Measurements from ENCODE around the gene LSS. TPM values are rescaled to one million over a fixed set of nuclear protein-coding genes. Genes with fewer than 3 reads are reported as not detected.

LSS gene
- total RNA-seq, 1 donor from 2014 or later: 92.0 TPM

DNA sequence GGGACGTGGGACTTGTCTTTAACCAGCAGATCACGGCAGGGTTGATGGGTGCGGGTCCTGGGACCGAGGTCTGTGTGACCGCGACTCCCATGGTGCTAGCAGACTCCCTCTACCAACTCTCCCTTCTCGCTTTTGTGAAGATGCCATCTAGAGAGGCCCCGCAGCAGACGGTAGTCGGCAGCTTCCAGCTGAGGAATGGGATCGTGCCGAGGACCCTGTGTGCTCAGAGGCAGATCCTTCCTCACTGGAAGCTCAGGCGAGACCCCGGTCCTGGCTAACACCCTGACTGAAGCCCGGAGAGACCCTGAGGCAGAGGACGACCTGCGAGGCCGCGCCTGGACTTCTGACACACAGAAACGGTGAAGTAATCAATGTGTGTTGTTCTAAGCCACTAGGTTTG, 31.8 kb downstream of the LSS start:
- Mint-ChIP-seq H3K27me3 (ENCODE audit: unreplicated experiment) (no peaks in the 10 kb centered on the region), H3K4me3 (ENCODE audit: unreplicated experiment) (no peak overlapping the region), H3K27ac (ENCODE audit: unreplicated experiment) (no peak overlapping the region), H3K36me3 (ENCODE audit: unreplicated experiment) (peaks cover 58% of the 10 kb centered on the region), H3K9me3 (ENCODE audit: unreplicated experiment) (no peaks in the 10 kb centered on the region), H3K4me1 (ENCODE audit: unreplicated experiment) (no peaks in the 10 kb centered on the region)
- TF ChIP-seq, protein P1, sequence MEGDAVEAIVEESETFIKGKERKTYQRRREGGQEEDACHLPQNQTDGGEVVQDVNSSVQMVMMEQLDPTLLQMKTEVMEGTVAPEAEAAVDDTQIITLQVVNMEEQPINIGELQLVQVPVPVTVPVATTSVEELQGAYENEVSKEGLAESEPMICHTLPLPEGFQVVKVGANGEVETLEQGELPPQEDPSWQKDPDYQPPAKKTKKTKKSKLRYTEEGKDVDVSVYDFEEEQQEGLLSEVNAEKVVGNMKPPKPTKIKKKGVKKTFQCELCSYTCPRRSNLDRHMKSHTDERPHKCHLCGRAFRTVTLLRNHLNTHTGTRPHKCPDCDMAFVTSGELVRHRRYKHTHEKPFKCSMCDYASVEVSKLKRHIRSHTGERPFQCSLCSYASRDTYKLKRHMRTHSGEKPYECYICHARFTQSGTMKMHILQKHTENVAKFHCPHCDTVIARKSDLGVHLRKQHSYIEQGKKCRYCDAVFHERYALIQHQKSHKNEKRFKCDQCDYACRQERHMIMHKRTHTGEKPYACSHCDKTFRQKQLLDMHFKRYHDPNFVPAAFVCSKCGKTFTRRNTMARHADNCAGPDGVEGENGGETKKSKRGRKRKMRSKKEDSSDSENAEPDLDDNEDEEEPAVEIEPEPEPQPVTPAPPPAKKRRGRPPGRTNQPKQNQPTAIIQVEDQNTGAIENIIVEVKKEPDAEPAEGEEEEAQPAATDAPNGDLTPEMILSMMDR (IDR thresholded peaks at IDR 0.05): no peak
- peak; percentile 70 for DNase-seq (ENCODE audit: extremely low spot score, unreplicated experiment)

DNA sequence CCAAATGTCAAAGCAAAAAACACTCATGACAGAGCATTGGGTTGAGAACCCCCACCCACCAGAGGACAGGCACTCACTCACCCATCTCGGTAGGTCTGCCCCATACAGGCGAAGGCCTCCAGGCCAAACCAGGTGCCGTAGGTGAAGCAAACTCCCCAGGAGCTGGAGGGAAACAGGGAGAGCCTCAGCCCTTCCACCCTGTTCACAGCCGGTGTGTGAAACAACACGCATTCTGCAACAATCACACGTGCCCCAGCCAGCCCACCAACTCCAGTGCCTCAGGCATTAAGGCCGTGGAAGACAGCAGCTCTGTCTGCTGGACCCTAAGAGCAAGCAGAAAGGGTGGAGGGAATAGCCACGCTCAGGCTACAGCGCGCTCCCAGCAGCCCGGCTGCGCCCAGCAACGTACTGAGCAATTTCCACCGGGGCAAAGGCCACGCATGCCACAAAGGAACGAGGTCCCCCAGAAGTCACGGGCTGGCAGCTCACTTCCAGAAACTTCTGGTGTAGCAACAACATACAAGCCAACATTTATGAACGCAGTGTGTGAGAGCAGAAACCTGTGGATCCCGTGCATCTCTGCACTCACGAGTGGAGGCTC, 32.9 kb downstream of the LSS start:
- TF ChIP-seq, protein P1 (IDR thresholded peaks at IDR 0.05): no peak
- Mint-ChIP-seq H3K27me3 (ENCODE audit: unreplicated experiment) (no peaks in the 10 kb centered on the region), H3K9me3 (ENCODE audit: unreplicated experiment) (no peaks in the 10 kb centered on the region), H3K27ac (ENCODE audit: unreplicated experiment) (no peak overlapping the region), H3K4me1 (ENCODE audit: unreplicated experiment) (peaks cover 9% of the 10 kb centered on the region), H3K4me3 (ENCODE audit: unreplicated experiment) (no peak overlapping the region), H3K36me3 (ENCODE audit: unreplicated experiment) (peaks cover 57% of the 10 kb centered on the region)
- DNase-seq (ENCODE audit: extremely low spot score, unreplicated experiment): peak; percentile 71

DNA sequence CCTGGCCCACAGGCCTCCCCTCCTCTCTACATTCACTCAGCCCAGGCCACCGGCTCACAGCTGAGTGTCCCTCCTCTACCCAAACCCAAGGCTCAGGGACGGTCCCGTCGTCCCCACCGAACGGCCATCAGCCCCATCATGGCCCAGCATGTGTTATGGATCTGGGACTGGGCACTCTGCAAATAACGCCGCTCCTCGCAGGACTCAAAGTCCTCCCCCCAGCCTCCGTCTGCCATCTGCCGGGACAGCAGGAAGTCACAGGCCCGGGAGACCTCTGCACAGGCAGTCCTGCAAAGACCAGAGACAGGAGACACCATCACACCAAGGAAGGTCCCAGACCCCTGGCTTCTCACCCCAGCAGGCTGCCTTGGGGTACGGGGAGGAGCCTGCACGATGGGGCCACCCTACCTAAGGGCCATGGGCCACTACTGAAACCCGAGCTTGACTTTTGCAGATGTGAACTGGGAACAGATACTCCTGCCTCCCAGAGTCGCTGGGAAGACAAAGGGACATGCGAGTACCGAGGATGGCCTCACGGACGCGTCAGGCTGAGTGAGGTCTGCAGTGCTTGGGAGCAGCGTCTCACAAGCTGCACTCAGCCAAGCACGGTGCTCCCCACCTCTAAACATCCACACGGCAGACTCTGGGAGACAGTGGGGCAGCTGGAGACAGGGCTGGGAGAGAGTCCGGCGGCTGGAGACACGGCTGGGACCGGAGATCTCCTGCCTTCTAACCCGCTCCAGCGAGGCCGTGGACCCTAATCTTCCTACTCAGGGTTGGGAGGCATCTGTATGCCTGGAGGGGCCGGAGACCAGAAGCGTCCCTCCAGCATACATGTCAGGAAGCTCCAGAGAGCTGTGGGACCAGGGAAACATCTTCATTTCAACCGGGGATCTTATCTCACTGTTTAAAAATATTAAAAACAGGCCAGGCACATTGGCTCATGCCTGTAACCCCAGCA, 33.9 kb downstream of the LSS start:
- peaks cover 49% of the 10 kb centered on the region for H3K36me3 Mint-ChIP-seq (ENCODE audit: unreplicated experiment)
- no peaks in the 10 kb centered on the region for H3K27me3 Mint-ChIP-seq (ENCODE audit: unreplicated experiment)
- no peak overlapping the region for H3K27ac Mint-ChIP-seq (ENCODE audit: unreplicated experiment)
- DNase-seq (ENCODE audit: extremely low spot score, unreplicated experiment): peak; percentile 81
- H3K4me3 Mint-ChIP-seq (ENCODE audit: unreplicated experiment): no peak overlapping the region
- no peaks in the 10 kb centered on the region for H3K9me3 Mint-ChIP-seq (ENCODE audit: unreplicated experiment)
- TF ChIP-seq, protein P1 (IDR thresholded peaks at IDR 0.05): no peak
- H3K4me1 Mint-ChIP-seq (ENCODE audit: unreplicated experiment): peaks cover 17% of the 10 kb centered on the region

- H3K36me3 Mint-ChIP-seq (ENCODE audit: unreplicated experiment): peaks cover 42% of the 10 kb centered on the region
- no peak overlapping the region for H3K27ac Mint-ChIP-seq (ENCODE audit: unreplicated experiment)
- H3K27me3 Mint-ChIP-seq (ENCODE audit: unreplicated experiment): no peaks in the 10 kb centered on the region
- no peak overlapping the region for H3K4me3 Mint-ChIP-seq (ENCODE audit: unreplicated experiment)
- TF ChIP-seq, protein P1 (IDR thresholded peaks at IDR 0.05): no peak
- no peaks in the 10 kb centered on the region for H3K9me3 Mint-ChIP-seq (ENCODE audit: unreplicated experiment)
- peaks cover 24% of the 10 kb centered on the region for H3K4me1 Mint-ChIP-seq (ENCODE audit: unreplicated experiment)
- DNase-seq (ENCODE audit: extremely low spot score, unreplicated experiment): peak; percentile 60
Measured at GRCh38 chr21:46193829-46194373, 34.7 kb downstream of the LSS start.
